NCI-H82 treated with DMSO at 0.1 percent for 48 hours (cell line): ENCODE data around the gene TLCD3B.

Experiments used
- DNase-seq: peaks from one replicate; lab custom pipeline; 2025; ENCODE audit not compliant: unreplicated experiment; lab: John Stamatoyannopoulos, UW

The TLCD3B gene

DNA sequence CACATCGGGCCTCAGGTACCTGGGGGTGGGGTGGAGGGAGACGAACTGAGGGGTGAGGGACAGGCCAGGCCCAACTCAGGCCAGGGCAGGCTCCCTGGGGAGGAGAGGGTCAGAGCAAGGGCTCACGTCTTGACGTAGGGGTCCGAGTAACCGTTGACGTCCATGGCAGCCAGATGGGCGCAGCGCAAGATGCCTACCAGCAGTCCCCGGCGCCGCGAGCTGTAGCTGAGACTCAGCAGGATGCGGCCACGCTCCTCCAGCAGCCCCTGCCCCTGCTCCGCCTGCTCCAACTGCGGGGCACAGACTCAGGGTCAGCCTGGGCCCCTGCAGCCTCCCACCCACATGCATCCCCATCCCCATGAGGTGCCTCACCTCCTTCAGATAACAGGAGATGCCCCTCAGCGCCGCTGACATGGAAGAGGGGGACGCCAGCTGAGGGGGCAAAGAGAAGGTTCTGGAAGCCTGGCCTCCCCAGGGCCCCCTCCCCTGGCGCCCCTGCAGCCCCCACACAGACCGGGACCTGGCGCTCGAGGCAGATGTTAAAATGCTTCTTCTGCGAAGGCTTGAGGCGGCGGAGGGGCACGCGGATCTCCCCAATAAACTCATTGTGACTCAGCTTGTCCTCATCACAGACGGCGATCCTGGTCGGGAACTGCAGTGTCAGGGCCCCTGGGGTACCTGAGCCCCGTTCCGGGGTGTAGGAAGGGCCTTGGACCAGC, 24.3 kb downstream of the TLCD3B start:
- no peak for DNase-seq

DNA sequence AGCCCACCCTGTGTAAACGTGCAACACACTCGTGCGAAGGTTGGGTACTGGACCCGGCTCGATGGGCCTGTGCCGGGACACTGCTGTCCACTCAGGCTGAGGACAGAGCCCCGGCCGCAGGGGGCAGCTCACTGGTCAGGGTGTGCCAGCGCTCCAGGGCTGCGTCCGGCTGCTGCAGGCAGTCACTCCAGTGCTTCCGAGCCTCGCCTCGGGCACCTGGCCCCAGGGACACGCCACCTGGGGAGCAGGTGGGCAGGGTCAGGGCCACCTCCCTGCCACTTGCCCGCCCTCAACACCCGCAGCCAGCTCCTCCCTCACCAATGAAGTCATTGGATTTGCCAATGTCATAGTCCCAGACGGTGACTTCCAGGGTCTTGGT, 25.0 kb downstream of the TLCD3B start:
- no peak for DNase-seq

DNA sequence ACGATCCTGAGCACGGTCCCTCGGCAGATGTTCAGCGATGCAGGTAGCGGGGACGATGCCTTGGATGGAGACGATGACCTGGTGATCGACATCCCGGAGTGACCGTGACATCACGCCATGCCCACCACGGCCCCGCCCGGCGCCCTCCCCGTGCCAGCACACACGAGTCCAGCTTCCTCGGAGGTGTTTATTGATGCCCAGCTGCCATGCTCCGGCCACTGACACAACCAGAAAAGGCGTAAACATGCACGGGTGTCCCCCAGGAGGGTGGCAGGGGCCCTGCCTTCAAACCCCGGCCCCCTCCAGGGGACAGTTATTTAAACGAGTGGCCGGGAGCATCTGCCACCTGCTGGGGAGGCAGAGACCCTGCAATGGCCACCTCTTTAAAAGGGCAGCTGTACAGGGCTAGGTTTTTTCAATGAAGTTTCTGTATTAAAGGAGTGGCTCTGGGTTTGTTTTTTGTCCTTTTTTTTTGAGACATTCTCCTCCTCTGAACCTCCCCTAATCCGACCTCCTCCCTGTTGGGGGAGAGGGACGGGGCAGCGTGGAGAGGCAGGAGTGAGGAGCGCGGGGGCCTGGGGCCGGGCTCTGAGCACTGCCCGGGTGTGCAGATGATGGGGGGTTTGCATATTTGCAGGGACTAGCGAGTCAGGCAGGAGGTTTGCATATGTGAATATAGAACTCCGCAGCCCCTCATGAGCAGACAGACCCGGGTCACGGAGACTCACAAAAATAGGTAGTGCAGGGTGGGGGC, 25.6 kb downstream of the TLCD3B start:
- no peak for DNase-seq

DNA sequence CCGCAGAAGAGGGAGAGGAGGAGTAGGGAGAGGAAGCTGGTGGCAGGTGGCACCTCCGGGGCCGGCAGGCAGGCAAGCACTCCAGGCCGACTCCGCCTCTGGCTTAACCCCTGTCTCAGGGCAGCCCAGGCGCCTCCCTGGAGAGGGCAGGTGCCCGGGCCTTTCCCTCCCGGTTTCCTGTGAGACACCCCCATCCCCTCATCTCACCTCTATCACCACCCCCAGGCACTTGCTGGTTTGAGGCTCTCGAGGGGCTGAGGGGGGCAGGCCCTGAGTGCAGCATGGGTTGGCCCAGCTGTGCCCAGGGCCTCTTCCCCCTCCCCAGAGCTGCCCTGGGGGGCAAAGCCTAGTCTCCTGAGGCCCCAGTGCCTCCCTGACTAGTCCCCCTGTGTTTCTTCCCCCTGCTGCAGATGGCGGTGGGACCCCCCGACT, 26.2 kb downstream of the TLCD3B start:
- no peak for DNase-seq

DNA sequence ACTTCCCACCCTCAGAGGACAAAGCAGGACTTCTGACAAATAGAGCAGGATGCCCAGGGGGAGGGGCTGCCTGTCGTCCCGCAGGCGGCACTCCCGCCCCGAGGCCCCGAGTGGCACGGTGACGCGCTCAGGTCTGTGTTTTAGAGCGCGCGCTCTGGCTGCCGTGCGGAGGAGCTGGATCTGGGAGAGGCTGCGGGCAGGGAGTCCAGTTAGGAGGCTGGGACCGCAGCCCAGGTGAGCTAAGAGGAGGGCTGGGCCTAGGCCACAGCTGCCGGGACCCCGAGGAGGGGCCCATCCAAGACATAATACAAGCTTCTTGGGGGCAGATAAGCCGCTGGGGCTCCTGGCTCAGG, 26.7 kb downstream of the TLCD3B start:
- no peak for DNase-seq

DNA sequence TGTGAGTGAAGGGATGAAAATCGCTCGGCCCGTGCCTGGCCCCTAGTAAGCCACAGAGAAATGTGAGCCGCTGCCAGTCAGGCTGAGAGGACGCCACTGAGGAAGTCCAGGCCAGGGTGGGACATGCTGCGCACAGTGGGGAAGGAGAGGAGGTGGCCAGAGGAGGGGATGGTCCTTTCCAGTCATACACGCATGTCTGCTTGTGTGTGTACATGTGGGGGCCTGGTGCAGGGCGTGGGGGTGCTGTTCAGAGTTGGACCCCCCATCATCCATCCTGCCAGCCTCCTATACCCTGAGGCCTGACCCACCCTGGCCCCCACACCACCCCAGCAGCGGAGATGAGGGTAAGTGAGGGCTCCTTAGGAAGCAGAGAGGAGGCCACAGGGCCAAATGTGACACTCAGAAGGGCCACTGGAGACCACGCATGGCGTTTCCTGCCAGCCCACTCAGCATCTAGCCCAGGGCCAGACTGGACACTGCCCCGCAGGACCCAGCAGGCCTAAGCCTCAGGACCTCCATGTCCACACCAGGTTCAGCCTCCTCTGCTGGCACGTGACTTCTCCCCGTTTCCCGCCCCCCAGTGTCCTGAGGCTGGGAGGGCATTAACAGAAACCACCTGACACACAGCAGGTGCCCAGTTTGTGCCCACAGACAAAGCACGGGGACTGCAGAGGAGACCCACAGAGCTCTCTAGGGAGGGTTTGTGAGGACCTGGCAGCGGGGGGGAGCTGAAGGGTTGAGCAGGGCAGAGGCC, 27.2 kb downstream of the TLCD3B start:
- no peak for DNase-seq

DNA sequence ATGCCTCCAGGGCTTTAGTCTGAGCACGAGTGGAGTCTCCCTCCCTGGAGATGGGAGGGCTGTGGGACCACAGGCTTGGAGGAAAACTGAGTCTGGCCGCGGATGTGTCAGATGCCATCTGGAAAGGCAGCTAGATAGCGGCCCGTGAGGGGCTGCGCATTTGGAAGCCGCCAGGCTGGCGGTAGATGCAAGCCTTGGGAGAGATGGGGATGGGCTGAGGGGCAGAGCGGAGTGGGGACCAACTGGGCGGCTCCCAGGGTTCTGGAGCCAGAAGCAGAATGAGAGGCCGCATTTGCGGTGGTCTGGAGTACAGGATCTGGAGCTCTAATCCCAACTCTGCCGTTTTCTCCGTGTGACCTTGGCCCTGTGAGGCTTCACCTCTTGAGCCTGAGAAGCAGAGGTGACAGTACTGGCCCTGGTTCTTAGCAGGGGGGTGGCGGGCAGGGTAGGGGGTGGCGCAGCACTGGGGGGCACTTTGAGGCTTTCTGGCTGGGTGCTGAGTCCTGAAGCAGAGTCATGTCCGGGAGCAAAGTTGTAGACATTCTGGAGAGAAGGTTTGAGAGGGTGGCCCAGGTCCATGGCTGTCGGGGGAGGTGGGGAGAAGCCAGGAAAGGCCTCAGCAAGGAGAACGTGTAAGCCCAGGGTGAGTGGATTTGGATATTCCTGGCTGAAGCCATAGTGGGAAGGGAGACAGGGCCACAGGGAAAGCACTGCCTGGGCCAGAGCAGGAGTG, 28.3 kb downstream of the TLCD3B start:
- DNase-seq, result no peak

DNA sequence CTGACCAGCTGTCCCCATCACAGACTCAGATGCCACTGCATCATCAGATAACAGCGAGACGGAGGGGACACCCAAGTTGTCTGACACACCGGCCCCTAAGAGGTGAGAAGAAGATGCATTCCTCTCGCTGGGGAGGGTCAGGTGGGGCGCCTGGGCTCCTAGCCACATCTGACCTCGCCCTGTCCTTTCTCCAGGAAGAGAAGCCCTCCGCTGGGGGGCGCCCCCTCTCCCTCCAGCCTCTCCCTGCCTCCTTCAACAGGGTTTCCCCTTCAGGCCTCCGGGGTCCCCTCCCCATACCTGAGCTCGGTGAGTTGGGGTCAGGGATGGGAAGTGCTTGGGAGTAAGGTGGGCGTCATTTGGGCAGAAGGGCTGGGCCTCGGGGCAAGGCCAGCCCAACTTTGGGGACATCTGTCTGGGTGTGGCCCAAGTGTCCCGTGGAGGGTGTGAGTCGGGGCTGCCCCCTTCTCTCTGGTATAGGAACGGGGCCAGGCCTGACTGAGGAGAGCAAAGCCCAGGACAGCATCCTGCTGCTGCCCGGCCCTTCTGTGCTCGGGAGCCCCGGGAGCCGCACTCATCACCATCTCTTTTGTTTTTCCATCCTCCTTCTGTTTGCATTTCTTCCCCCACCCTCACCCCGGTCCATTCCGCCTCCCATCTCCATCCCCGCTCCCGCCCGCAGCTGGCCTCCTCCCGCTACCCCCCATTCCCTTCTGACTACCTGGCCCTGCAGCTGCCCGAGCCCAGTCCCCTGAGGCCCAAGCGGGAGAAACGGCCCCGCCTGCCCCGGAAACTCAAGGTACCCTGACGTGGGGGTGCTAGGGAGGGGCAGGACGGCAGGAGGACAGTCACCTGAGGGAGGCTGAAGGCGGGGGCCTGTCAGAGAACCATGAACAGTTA, 30.1 kb downstream of the TLCD3B start:
- DNase-seq, result no peak

DNA sequence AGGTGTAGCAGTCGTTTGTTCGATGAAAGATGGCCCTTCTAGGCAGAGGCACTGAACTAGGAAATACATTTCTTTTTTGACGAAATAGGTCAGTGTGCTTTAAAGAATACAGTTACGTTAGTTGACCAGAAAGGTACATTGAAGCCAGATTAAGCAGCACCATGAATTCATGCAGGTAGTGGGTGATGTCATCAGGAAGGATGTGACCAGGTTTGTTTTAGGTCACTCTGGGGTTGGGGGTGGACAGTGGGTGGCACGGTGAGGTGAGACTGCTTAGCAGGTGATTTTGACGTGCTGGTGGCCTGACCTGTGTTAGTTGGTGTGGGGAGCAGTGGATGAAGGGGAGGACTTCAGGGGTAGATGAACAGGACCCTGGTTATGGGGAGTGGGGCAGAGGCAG, 31.5 kb downstream of the TLCD3B start:
- DNase-seq, result no peak

DNA sequence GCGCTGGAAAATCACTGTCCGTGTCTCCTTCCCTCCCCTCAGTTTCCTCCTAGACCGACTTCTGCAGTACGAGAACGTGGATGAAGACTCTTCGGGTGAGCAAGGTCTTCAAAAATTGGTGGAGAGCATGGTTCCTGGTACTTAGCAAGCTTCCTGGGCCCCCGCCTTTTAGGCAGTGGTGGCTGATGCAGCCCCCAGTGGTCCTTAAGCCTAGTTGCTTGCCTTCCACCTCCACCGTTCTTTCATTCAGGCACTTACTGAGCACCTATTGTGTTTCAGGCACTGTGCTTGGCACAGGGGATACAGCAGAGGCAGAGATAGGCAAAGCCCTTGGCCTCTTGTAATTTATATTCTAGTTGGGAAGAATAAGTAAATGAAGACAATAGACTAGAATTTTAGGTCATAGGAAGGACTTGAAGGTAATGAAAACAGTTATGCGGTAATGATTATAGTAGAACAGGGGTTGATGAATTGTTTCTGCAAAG, 34.3 kb downstream of the TLCD3B start:
- DNase-seq, result no peak

DNA sequence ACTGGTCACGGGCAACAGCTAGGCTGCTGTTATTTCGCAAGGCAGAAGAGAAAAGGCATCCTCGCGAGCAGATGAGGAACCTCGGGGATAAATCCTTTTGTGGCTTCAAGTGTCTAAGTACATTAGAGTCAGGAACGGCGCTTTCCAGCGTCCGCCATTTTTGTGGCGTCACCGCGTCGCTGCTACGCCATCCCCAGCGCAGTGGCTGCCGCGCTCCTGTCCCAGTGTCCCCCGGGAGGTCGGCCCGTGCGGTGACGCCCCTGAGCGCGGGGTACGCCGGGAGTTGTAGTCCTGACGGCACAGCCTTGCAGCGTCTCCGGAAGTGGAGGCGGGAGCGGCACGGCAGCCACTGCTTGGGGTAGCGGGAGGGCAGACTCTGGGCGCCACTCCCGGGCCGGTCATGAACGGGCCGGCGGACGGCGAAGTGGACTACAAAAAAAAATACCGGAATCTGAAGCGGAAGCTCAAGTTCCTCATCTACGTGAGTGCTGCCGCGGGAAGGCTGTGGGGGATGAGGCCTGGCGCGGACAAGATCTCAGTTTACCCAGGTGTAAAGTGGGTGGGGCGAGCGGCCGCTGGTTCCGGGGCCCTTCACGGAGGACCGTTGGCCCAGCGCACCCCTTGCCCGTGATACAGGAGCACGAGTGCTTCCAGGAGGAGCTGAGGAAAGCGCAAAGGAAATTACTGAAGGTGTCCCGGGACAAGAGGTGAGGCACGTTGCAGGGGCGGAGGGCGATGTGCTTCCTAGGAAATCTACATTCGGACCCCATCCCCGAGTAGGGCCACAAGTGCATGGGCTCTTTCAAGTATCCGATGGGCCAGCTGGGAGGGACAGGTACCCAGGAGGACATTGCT, 34.9 kb downstream of the TLCD3B start, which contains the start of gene INO80E:
Gene INO80E (plus strand): TSS at position 331 of the 855 bp plus-strand sequence. CDS start 70 bp downstream, at position 401.
- peak; percentile 78 for DNase-seq

DNA sequence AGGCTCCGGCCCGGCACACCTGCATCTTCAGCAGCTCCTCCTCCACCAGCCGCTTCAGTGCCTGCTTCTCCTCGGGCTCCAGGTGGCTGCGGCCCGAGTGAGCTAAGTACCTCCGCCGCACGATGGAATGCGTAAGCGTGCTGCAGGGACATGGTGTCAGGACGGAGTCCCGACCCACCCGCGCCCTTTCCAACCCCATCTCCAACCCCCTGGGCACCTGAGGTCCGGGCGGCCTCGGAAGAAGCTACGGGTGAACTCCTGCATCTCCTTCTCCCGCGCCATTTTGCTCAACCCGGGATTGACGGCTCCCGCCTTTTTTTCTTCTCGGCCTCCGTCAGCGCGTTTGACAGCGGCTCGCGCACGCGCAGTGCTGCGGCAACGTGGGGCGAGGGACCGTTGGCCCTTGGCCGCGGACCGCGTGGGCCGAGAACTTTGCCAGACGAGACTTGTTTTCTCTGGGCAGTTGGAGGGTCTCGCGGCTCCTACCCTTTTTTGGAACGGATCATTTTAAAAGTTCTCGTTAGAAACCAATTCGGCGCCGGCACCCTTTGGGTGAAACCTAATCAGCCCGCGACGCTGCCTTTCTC, 35.7 kb downstream of the TLCD3B start, which contains the start of gene HIRIP3:
Gene HIRIP3 (minus strand): TSS at position 294 of the 587 bp plus-strand sequence. CDS start 12 bp downstream, at position 282.
- DNase-seq, result peak; percentile 24

DNA sequence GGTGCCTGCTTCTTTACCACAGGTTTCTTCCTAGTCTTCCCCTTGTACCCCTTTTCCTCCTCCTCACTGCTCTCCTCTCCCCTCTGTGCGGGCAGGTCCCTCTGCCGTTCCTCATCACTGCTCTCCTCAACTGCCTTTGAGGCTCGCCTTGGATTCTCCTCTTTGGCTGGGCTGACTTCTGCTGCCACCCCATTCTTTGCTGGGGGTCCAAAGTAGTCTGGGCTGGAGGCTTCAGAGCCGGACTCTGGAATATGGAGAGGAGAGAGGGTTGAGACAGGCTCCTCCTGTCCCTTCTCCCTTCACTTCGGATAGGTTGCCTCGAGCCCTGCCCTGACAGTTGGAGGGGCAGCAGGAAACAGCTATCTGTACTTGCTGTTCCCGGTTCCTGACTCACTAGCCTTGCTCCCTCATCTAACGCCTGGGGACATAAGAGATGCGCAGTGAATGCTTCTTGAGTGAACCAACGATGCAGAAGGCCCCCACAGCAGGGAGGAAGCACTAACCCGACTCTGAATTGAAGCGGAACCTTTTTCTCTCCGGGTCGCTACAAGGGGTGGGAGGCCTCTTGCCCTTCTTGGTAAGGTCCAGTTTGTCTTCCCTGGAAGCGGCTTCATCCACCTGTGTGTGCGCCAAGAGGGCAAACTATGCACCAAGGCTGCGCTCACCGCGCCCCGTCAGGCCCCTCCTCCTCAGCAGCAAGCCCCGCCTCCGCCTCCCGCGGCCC, 36.3 kb downstream of the TLCD3B start:
- no peak for DNase-seq

DNA sequence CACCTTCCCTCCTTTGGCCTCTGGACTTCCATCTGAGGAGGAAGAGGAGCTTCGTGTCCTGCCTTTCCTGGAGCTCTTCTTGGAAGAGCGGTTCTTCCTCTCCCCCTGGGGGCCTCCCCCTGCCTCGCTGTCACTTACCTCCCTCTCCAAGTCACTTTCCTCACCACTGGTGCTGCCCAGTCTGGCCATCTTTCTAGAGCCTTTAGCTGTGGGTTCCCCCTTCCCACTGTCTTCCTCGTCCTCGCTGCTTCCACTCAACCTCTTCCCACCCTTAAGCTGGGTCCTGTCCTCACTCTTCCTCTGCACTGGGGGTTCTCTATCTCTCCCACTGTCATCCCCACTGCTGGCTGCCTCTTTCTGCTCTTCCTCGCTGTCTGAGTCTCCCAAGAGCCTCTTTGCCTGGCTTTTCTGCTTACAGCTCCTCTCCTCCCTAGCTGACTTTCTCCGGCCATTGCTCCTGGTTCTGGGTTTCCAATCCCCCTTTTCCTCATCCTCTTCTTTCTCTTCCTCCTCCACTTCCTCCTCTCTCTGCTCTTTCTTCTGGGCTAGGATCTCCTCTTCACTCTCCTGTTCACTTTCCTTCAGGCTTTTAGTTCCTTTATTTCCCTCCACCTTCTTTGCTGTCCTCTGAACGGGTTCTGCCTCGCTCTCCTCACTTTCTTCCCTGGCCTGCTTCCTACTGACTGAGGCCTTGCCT, 37.0 kb downstream of the TLCD3B start:
- no peak for DNase-seq

DNA sequence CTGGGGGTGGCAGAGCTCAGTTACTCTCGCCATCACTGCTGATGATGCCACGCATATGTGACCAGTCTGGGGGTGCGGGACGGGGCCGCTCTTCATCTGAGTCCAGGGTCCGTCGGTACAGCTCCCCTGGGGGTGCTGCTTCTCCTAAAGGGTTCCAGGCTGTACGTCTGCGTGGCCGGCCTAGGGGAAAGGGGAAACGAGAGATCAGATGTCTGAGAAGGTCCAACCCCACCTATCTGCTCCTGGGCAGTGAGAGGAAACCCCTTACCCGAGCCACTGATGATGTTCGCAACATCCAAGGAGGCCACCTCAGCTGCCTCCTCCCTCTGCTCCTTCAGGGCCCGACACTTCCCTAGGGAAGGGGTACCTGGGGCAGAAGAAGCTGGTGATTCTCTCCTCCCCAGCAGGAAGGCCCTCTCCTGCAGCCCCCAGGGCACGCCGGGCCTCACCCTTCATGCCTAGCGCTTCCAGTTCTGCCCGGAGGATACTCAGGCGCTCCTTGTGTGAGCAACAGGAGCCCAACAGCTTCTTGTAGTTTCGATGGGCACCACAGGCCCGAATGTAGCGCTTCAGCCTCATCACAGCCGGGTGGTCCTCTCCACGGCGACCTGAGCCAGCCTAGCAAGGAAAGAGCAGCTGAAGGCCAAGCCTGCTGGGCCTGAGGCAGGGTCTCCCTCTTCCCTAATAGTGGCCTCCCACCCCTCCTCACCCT, 37.7 kb downstream of the TLCD3B start:
- no peak for DNase-seq

DNA sequence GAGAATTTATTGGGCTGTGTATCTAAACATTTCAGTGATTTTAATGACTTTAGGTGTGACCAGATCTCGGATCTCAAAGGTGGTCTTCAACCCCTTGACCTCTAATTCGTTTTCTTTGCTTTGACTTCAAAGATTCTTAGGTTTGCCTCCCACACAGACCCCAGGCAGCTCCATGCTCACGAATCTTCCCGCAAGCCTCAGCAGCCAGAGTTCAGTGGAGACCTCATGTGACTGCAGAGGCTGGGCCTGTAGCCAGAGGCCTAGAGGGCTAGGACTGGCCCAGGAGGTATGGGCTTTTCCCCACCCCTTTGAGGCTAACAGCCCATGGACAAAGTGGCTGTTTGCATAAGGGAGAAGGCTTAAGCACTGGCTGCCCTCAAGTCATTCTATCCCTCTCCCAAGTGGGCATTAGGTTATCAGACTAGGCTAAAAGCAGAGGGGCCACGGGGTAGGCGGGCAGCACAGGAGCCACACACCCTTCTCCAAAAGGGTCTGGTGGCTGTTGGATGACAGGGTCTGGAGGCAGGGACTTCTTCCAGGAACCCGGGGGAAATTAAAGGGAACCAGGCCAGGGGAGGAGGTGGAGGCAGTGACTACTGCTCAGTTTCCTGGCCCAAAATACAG, 38.6 kb downstream of the TLCD3B start:
- DNase-seq, result no peak
